ENCODE results near the gene UCK1.
A peak's percentile ranks its signal among the peaks of the same experiment; 100 is the strongest.
"Not testable (repeated sequence)": the region's sequence is repeated elsewhere in the genome, so short reads cannot be mapped to it uniquely, and the experiment has no call there.

Gene UCK1

GRCh38 chr9:131523086-131523388 lies 8.0 kb downstream of the UCK1 start:
- DNase-seq = no peak

DNA sequence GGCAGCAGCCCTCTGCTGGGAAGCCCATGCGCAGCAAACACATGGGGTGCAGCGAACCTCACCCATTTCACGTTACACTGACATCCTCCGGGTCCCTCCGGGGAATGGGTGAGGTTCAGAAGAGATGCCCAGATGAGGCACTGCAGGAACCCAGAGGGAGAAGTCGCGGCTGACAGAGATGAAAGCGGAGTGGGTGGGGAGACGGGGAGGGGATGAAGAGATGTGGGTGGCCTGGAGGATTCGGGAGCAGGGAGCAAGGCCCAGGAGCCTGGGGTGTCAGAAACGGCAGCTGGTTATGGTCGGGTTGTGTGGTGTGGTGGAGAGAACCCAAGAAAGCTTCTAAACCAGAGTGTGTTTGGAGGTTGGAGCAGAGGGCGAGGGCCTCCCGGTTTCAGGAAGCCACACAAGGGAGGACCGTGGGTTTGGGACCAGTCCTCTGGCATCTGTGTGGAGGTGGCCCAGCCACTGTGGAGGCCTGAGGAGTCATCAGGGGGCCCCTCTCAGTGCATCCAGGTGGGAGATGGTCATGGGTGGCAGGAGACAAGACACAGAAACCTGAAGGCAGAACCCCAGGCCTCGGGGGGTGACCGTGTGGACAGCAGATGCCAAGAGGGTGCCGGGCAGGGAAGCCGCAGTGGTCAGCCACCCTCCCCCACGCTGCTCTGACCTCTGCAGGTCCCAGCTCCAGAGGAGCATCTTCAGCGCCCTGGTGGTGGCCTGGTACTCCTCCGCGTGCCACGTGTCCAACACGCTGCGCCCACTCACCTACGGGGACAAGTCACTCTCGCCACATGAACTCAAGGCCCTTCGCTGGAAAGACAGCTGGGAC lies 8.6 kb downstream of the UCK1 start:
- DNase-seq = no peak

- no peak for DNase-seq
Observed at GRCh38 chr9:131521822-131522221, 9.2 kb downstream of the UCK1 start.

DNA sequence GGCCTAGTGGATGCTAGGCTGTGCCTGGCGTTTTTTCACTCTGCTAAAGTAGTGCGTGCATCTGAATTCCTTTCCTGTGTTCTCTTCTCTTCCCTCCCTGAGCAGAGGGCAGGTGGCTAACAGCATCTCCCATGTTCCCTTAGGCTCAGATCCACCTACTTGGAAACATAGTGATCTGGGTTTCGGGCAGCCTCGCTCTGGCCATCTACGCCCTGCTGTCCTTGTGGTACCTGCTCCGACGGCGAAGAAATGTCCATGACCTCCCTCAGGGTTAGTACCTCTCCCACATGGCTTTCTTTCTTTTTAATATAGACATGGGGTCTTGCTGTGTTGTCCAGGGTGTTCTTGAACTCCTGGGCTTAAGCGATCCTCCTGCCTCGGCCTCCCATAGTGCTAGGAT lies 9.9 kb downstream of the UCK1 start:
- no peak for DNase-seq

DNA sequence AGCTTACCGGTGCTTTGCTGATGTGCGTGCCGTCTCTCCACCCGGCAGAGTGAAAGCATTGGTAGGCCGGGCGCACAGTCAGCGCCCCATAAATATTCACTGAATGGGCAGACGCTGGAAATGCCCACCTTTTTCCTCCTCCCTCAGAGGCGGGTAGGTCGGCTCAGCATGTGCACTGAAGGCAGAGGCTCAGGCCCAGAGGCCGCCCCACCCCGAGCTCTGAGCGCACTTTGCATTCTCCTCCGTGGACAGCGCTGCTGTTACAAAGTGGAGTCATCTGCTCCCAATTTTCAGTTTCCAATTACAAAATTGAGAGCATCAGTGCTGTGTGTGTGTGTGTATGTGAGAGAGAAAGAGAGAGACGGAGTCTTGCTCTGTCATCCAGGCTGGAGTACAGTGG lies 10.6 kb downstream of the UCK1 start:
- no peak for DNase-seq

DNA sequence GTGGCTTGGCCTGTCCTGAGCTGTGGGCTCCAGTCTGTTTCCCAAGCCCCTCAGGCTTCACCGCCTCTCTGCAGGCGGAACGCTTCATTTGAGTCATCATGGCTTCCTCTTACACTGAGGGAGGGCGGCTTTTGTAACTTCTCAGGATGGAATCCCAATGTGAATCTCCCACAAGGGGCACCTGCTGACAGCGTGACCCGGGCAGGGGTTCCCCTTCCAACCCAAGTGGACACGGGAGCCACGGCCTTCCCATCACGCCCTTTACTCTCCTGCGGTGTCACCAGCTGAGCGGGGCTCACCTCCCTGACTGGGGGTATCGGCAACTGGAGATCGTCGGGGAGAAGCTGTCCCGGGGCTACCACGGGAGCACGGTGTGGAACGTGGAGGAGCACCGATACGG lies 12.5 kb downstream of the UCK1 start:
- DNase-seq = no peak

DNA sequence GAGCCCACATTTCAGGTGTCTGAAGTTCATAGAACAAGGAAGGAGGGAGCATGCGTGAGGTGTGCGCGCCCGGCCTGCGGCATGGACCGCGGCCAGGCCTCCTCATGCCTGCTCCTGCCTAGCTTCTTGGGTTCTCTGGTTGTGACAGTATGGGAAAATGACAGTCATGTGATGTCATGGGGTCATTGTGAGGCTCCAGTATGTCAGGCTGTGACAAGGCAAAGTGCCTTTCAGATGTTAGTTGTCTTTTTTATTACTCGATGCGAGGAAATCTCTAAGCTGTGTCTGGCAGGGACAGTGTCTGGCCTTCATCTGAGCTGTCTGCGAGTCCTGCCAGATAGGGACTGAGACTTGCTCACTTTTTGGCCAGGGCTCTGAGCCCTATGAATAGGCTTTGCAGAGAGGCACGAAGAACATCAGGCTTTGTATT lies 13.3 kb downstream of the UCK1 start:
- no peak for DNase-seq

GRCh38 chr9:131516930-131517329 lies 14.1 kb downstream of the UCK1 start:
- DNase-seq = no peak

DNA sequence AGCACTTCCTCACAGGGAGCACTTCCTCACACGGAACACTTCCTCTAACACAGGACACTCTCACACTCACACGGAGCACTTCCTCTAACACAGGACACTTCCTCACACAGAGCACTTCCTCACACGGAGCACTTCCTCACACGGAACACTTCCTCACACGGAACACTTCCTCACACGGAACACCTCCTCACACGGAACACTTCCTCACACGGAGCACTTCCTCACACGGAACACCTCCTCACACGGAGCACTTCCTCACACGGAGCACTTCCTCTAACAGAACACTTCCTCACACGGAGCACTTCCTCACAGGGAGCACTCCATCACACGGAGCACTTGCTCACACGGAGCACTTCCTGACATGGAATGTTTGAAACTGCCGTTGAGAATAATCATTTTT lies 15.0 kb downstream of the UCK1 start:
- no peak for DNase-seq

DNA sequence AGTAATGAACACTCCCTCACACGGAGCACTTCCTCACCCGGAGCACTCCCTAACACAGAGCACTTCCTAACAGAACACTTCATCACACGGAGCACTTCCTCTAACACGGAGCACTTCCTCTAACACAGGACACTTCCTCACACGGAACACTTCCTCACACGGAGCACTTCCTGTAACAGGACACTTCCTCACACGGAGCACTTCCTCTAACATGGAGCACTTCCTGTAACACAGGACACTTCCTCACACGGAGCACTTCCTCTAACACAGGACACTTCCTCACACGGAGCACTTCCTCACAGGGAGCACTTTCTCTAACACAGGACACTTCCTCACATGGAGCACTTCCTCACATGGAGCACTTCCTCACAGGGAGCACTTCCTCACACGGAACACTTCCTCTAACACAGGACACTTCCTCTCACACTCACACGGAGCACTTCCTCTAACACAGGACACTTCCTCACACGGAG lies 15.5 kb downstream of the UCK1 start:
- DNase-seq = not testable (repeated sequence)

DNA sequence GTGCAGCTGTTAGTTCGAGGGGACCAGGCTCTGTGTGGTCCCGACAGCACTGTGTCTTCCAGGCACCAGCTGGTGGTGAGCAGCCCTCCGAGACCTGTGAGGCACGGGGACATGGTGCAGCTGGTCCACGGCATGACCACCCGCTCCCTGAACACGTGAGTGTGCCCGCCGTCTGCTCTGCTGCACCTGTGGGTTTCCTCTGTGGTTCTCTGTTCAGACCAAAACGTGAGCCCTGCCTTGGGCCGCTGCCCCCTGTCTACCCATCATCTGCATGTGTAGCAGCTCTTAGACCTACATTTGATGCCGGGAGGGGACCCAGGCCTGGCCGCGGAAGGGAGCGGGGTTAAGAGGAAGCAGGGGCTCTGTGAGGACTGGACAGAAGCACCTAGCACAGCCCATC lies 17.9 kb downstream of the UCK1 start:
- no peak for DNase-seq

- no peak for DNase-seq
Observed at GRCh38 chr9:131511880-131512279, 19.2 kb downstream of the UCK1 start.

- no peak for DNase-seq
Observed at GRCh38 chr9:131511416-131511815, 19.6 kb downstream of the UCK1 start.

- no peak for DNase-seq
Observed at GRCh38 chr9:131505012-131505411, 26.1 kb downstream of the UCK1 start.

- peak; percentile 81 for DNase-seq
Observed at GRCh38 chr9:131503626-131504465, 27.2 kb downstream of the UCK1 start.

DNA sequence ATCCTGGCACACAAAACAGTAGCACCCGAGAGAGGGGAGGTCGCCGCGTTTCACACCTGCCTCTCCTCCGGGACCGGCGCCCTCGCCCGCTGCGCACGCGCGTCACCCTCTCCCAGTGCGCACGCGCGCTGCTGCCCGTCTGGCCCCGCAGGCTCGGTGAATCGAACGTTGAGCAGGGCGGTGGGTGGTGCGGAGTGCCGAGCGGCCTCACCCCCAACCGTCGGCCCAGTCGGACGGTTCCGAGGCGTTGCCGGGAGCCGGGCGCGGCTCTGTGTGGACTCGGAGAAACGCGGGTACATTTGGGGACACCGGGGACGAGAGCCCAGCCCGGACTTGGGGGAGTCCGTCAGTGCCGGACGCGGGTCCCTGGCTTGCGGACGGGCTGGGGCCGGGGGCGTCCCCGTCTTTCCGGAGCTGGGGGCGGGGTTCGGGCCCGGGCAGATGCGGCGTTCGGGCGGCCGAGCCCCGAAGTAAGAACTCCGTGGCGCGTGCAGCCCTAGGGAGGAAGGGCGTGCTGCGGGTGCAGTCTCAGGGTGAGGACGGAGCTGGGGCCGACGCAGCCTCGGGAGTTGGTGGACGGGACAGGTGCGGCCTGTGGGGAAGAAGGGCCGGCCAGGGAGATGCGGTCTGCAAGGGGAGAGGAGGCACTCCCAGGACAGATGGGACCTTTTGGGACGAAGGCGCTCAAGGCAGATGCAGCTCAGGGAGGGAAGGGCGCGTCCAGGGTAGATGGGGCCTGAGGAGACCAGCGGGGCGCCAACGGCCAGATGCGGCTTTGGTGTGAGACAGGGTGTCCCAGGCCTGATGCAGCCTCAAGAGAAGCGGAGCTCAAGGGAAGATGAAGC lies 28.1 kb downstream of the UCK1 start, which contains the start of gene POMT1:
Gene POMT1, plus strand, starts transcription at position 138 of the 845 bp plus-strand sequence. CDS start 1,301 bp downstream, outside the sequence.
- DNase-seq = peak; percentile 87

DNA sequence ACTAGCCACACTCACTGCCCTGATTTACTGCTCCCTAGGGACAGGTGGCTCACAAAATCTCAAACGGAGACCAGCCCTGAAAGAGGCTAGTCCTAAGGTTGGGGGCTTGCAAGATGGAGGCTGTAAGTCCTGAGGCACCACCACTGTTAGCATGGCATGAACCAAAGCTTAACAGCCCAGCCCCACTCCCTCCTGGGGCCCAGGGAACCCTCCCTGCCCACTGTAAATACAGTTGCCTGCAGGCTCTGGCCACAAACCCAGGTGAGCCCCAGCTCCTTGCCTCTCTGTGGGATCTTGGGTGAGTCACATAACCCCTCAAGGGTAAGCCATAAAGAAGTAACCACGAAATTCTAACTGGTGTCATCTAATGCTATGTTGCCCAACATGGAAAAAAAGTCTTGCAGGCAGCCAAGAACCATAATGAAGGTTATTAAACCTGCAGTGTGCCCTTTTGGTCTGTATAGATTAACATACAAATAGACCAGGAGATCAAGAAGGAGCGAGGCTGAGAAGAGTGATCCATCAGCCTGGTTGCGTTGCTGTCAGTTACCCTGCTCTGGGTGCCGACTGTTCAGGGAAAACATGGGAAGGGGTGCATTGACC lies 30.0 kb downstream of the UCK1 start:
- DNase-seq = peak; percentile 63

DNA sequence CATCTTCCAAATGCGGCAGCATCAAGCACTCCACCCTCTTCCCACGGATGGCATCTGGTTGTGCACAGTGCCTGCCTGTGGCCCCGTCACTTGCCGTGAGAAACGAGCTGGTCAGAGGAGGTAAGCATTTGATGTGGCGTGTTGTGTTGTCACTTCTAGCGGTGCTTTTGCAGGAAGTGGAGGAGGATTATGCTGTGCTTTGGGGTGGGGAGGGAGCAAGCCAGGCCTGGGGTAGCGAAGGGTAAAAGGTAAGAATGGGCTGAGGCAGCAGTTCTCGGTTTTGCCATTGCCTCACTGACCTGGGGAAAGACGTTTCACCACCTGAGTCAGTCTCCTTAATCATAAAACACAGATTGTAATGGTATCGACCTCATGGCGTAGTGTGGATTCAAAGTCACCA lies 30.7 kb downstream of the UCK1 start:
- DNase-seq = peak; percentile 81

- no peak for DNase-seq
Observed at GRCh38 chr9:131499254-131499767, 31.8 kb downstream of the UCK1 start.

GRCh38 chr9:131496844-131497405 lies 34.1 kb downstream of the UCK1 start:
- DNase-seq = no peak

- no peak for DNase-seq
Observed at GRCh38 chr9:131495785-131496184, 35.3 kb downstream of the UCK1 start.

GRCh38 chr9:131494296-131494870 lies 36.7 kb downstream of the UCK1 start:
- no peak for DNase-seq

All from stimulated activated naive CD4-positive, alpha-beta T cell treated with Interleukin-2 at 50 U/mL for 16 hours (primary cell).